ENCODE data around the gene THSD8. TPM values are rescaled to one million over a fixed set of nuclear protein-coding genes. Genes with fewer than 3 reads are reported as not detected.

Gene THSD8
- total and polyA plus RNA-seq, 2 of the 8 experiments (the other 6 are each of a cell fraction or from before 2014, with no cell fraction given): 8.2 to 42.3 TPM

DNA sequence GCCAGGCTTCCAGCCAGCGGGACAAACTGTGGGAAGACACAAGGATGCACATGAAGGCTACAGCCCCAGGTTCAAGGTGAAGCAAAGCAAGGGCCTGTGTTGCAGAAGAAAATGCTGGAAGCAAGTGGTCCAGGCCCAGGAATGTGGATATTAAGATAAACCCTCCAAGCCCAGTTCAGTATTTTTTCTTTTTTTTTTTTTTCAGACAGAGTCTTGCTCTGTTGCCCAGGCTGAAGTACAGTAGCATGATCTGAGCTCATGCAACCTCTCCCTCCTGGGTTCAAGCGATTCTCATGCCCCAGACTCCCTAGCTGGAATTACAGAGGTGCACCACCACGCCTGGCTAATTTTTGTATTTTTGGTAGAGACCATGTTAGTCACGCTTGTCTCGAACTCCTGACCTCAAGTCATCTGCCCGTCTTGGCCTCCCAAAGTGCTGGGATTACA is 4.7 kb upstream of the THSD8 start:
- no peak overlapping the region for H2AK5ac ChIP-seq (ENCODE audit: low read depth, low read length)
- H3K79me2 ChIP-seq (ENCODE audit: control insufficient read depth in 1 of 2, insufficient read depth in 2 of 2, low read length in 2 of 2): peaks cover 0 to 12% of the 10 kb centered on the region in 2 experiments; a peak in 2 of 4 replicates
- 93% methylated on average over 6 of the region's 6 CpGs; no CpG with 5 or more reads in 1 of the 2 experiments for WGBS, 2 experiments (ENCODE audit: extremely low coverage in 1 of 2, insufficient coverage in 1 of 2, insufficient read length in 1 of 2, insufficient replicate concordance in 2 of 2, low coverage in 1 of 2, low lambda C conversion rate in 2 of 2, missing lambda C conversion rate in 1 of 2)

More for the DNA sequence above, 4.7 kb upstream of the THSD8 start:
- Histone ChIP-seq H4K5ac (ENCODE audit: insufficient read length, low read depth, low read length) (no peak overlapping the region), H2AFZ (ENCODE audit: low read length) (no peak overlapping the region), H2BK12ac (ENCODE audit: low read depth, low read length) (no peak overlapping the region), H3K79me1 (ENCODE audit: low read depth, low read length) (peaks cover 7% of the 10 kb centered on the region), H2BK15ac (ENCODE audit: low read length) (no peak overlapping the region), H3K4me2 (ENCODE audit: insufficient read depth in 1 of 2, low read depth in 2 of 2, low read length in 2 of 2) (no peak overlapping the region), H3K27ac (ENCODE audit: low read depth, low read length) (no peak overlapping the region), H3K9ac (replicated peaks in 1 of 4; ENCODE audit: extremely low read depth in 1 of 4, low read depth in 3 of 4, low read length in 3 of 4) (no peak overlapping the region), H3K18ac (ENCODE audit: extremely low read depth, low read length) (no peak overlapping the region), H3K27me3 (replicated peaks in 1 of 4; ENCODE audit: control insufficient read depth in 3 of 4, extremely low read depth in 1 of 4, insufficient read depth in 3 of 4, low read length in 3 of 4) (peaks cover 0 to 5% (median 4%) of the 10 kb centered on the region in 4 experiments; a peak in 3 of 7 replicates), H3K4me1 (replicated peaks in 1 of 4; ENCODE audit: control insufficient read depth in 3 of 4, insufficient read depth in 4 of 4, low read length in 3 of 4) (peaks cover 5 to 21% (median 13%) of the 10 kb centered on the region in 4 experiments), H4K91ac (replicated peaks; ENCODE audit: insufficient read length, low read length) (no peak overlapping the region), H4K8ac (ENCODE audit: extremely low read depth, insufficient read depth, low read length) (no peak overlapping the region), H2BK5ac (ENCODE audit: low read depth, low read length) (no peak overlapping the region), H3K23ac (ENCODE audit: insufficient read length) (no peak overlapping the region), H3K4ac (replicated peaks; ENCODE audit: insufficient read length, low read depth, low read length) (no peak overlapping the region), H3K4me3 (ENCODE audit: extremely low read depth in 1 of 4, insufficient read depth in 2 of 4, low read depth in 3 of 4, low read length in 4 of 4) (no peak overlapping the region), H2BK120ac (replicated peaks; ENCODE audit: low read depth, low read length) (no peak overlapping the region), H2BK20ac (ENCODE audit: low read length) (no peak overlapping the region), H4K20me1 (replicated peaks in 1 of 2; ENCODE audit: control insufficient read depth in 1 of 2, insufficient read depth in 2 of 2, low read length in 2 of 2) (peaks cover 0 to 6% of the 10 kb centered on the region in 2 experiments), H3K56ac (replicated peaks; ENCODE audit: insufficient read length, low read depth, low read length) (no peak overlapping the region), H3K9me3 (ENCODE audit: insufficient read depth in 2 of 2, low read depth in 1 of 2, low read length in 1 of 2) (no peaks in the 10 kb centered on the region), H3K36me3 (ENCODE audit: control insufficient read depth in 2 of 4, insufficient read depth in 4 of 4, low read length in 3 of 4) (peaks cover 8 to 19% (median 14%) of the 10 kb centered on the region in 4 experiments; a peak in 7 of 8 replicates), H3K23me2 (ENCODE audit: low read depth, low read length) (peaks cover 24% of the 10 kb centered on the region), H3K14ac (ENCODE audit: insufficient read length) (no peak overlapping the region)
- FAIRE-seq (no peak), DNase-seq (ENCODE audit: low read depth in 1 of 2, low spot score in 2 of 2) (no peak)
- no peak for TF ChIP-seq EZH2 (IDR thresholded peaks at IDR 0.05; ENCODE audit: low read depth, low read length, severe bottlenecking)
- TF ChIP-seq POU5F1 (IDR thresholded peaks at IDR 0.05; ENCODE audit: low read depth, low read length): no peak
- TF ChIP-seq POLR2A (IDR thresholded peaks at IDR 0.05; ENCODE audit: control extremely low read depth in 1 of 2, low read depth in 2 of 2, low read length in 2 of 2): no peak
- no peak for TF ChIP-seq NANOG (IDR thresholded peaks at IDR 0.05; ENCODE audit: insufficient read depth, low read depth, low read length, poor library complexity, severe bottlenecking)
- TF ChIP-seq CHD1 (IDR thresholded peaks at IDR 0.05; ENCODE audit: low read depth, low read length): no peak
- TF ChIP-seq HDAC6 (IDR thresholded peaks at IDR 0.05; ENCODE audit: low read depth, low read length): no peak
- no peak for TF ChIP-seq NRF1 (IDR thresholded peaks at IDR 0.05; ENCODE audit: low read depth, low read length)
- TF ChIP-seq SRF (IDR thresholded peaks at IDR 0.05; ENCODE audit: low read depth, low read length): no peak
- TF ChIP-seq TCF12 (IDR thresholded peaks at IDR 0.05; ENCODE audit: low read depth, low read length): no peak
- no peak for TF ChIP-seq GABPA (IDR thresholded peaks at IDR 0.05; ENCODE audit: borderline replicate concordance, insufficient read depth, low read length)
- TF ChIP-seq TAF7 (optimal IDR thresholded peaks at IDR 0.05; ENCODE audit: borderline replicate concordance, low read depth, low read length): no peak
- no peak for TF ChIP-seq YY1 (IDR thresholded peaks at IDR 0.05; ENCODE audit: low read depth, low read length)
- TF ChIP-seq FOSL1 (IDR thresholded peaks at IDR 0.05; ENCODE audit: insufficient read depth, low read depth, low read length): no peak
- POLR2A ChIA-PET (ENCODE audit: partially characterized antibody): interaction anchor here (0.6 to 15.2 kb wide), 6 partner anchors 21 to 1199 kb away, joined by 3 to 317 read pairs (median 3); partner anchors contain the start of gene HOOK2
- CTCF ChIA-PET (ENCODE audit: partially characterized antibody): interaction anchor here (0.9 to 17.9 kb wide), 13 partner anchors 10 to 125 kb away, joined by 3 to 288 read pairs (median 7); no protein-coding TSS in a partner anchor

All from H1 (cell line).